ENCODE data around the gene SHBG. TPM values are rescaled to one million over a fixed set of nuclear protein-coding genes. Genes with fewer than 3 reads are reported as not detected.

SHBG gene
- total and polyA plus RNA-seq, 2 experiments from 2014 or later = 0.96 TPM; not detected in 1

GRCh38 chr17:7606280-7606679 is 23.7 kb upstream of the SHBG start:
- peaks cover 63% of the 10 kb centered on the region for H3K79me2 ChIP-seq (ENCODE audit: insufficient read depth)
- H3K36me3 ChIP-seq (ENCODE audit: low read depth) = peaks cover 26% of the 10 kb centered on the region; the same call in 1 of the 2 replicates
- H3K9me2 ChIP-seq (ENCODE audit: insufficient read depth) = no peaks in the 10 kb centered on the region
- H3K27ac ChIP-seq = no peak overlapping the region
- H3K4me1 ChIP-seq (ENCODE audit: insufficient read depth) = peaks cover under 1% of the 10 kb centered on the region; the same call in 1 of the 2 replicates
- H2AFZ ChIP-seq = no peak overlapping the region
- H4K20me1 ChIP-seq (ENCODE audit: insufficient read depth) = no peaks in the 10 kb centered on the region; the same call in 1 of the 2 replicates
- H3K4me2 ChIP-seq (ENCODE audit: unreplicated experiment) = no peak overlapping the region
- WGBS, 2 experiments (ENCODE audit: low coverage in 1 of 2, low lambda C conversion rate in 2 of 2, missing lambda C conversion rate in 2 of 2) = 98 to 99% methylated on average over 4 of the region's 4 CpGs
- H3F3A ChIP-seq (ENCODE audit: insufficient read depth) = no peaks in the 10 kb centered on the region
- in situ Hi-C loops (cut with MboI) = no loop called here
- no peak for DNase-seq
- H3K9ac ChIP-seq = no peak overlapping the region
- H3K27me3 ChIP-seq (replicated peaks; ENCODE audit: insufficient read depth) = no peaks in the 10 kb centered on the region
- H3K4me3 ChIP-seq = no peak overlapping the region
- H3K9me3 ChIP-seq (ENCODE audit: low read depth) = no peaks in the 10 kb centered on the region
- TF ChIP-seq EZH2 (IDR thresholded peaks at IDR 0.05; ENCODE audit: insufficient read depth, poor library complexity, severe bottlenecking) = no peak

- H3K36me3 ChIP-seq (ENCODE audit: low read depth) = peaks cover 9% of the 10 kb centered on the region; the same call in 1 of the 2 replicates
- WGBS, 2 experiments (ENCODE audit: low coverage in 1 of 2, low lambda C conversion rate in 2 of 2, missing lambda C conversion rate in 2 of 2) = 97 to 98% methylated on average over 2 of the region's 2 CpGs
- H3K9me3 ChIP-seq (ENCODE audit: low read depth) = no peaks in the 10 kb centered on the region
- DNase-seq = no peak
- no peak overlapping the region for H3K27ac ChIP-seq
- no peaks in the 10 kb centered on the region; the same call in 1 of the 2 replicates for H4K20me1 ChIP-seq (ENCODE audit: insufficient read depth)
- H3K27me3 ChIP-seq (replicated peaks; ENCODE audit: insufficient read depth) = no peaks in the 10 kb centered on the region
- H3K4me3 ChIP-seq = no peak overlapping the region
- no peaks in the 10 kb centered on the region for H3K9me2 ChIP-seq (ENCODE audit: insufficient read depth)
- H3F3A ChIP-seq (ENCODE audit: insufficient read depth) = 0 out of 2 replicates have a peak, but pooled peaks cover 6% of the 10 kb centered on the region
- no peak overlapping the region for H2AFZ ChIP-seq
- H3K4me1 ChIP-seq (ENCODE audit: insufficient read depth) = peaks cover 26% of the 10 kb centered on the region
- no peak overlapping the region for H3K9ac ChIP-seq
- no peak overlapping the region for H3K4me2 ChIP-seq (ENCODE audit: unreplicated experiment)
- H3K79me2 ChIP-seq (ENCODE audit: insufficient read depth) = peaks cover 87% of the 10 kb centered on the region
- TF ChIP-seq EZH2 (IDR thresholded peaks at IDR 0.05; ENCODE audit: insufficient read depth, poor library complexity, severe bottlenecking) (no peak), EZH2phosphoT487 (IDR thresholded peaks at IDR 0.05; ENCODE audit: insufficient read depth, low read depth) (no peak)
- in situ Hi-C loops (cut with MboI) = no loop called here
Measured at GRCh38 chr17:7610641-7611040, 19.3 kb upstream of the SHBG start.

- H3K9ac ChIP-seq = peak overlapping the region; percentile 25; the same call in 1 of the 2 replicates
- in situ Hi-C loops (cut with MboI) = no loop called here
- 0 out of 2 replicates have a peak, but pooled peaks cover 9% of the 10 kb centered on the region for H3K36me3 ChIP-seq (ENCODE audit: low read depth)
- peaks cover 26% of the 10 kb centered on the region for H3K4me1 ChIP-seq (ENCODE audit: insufficient read depth)
- H3K27me3 ChIP-seq (replicated peaks; ENCODE audit: insufficient read depth) = no peaks in the 10 kb centered on the region
- no peak overlapping the region for H2AFZ ChIP-seq
- H3F3A ChIP-seq (ENCODE audit: insufficient read depth) = 0 out of 2 replicates have a peak, but pooled peaks cover 6% of the 10 kb centered on the region
- no peaks in the 10 kb centered on the region; the same call in 1 of the 2 replicates for H4K20me1 ChIP-seq (ENCODE audit: insufficient read depth)
- no peaks in the 10 kb centered on the region for H3K9me2 ChIP-seq (ENCODE audit: insufficient read depth)
- H3K4me2 ChIP-seq (ENCODE audit: unreplicated experiment) = peak overlapping the region; percentile 51
- H3K79me2 ChIP-seq (ENCODE audit: insufficient read depth) = peaks cover 76% of the 10 kb centered on the region
- DNase-seq = no peak
- no peak overlapping the region for H3K27ac ChIP-seq
- TF ChIP-seq EZH2phosphoT487 (IDR thresholded peaks at IDR 0.05; ENCODE audit: insufficient read depth, low read depth) (no peak), EZH2 (IDR thresholded peaks at IDR 0.05; ENCODE audit: insufficient read depth, poor library complexity, severe bottlenecking) (no peak)
- H3K9me3 ChIP-seq (ENCODE audit: low read depth) = no peaks in the 10 kb centered on the region
- H3K4me3 ChIP-seq = peak overlapping the region; percentile 40
- WGBS, 2 experiments (ENCODE audit: low coverage in 1 of 2, low lambda C conversion rate in 2 of 2, missing lambda C conversion rate in 2 of 2) = 92% methylated on average over 3 of the region's 3 CpGs
Measured at GRCh38 chr17:7611635-7612293, 18.2 kb upstream of the SHBG start.

- H3K9me3 ChIP-seq (ENCODE audit: low read depth) = no peaks in the 10 kb centered on the region
- WGBS, 2 experiments (ENCODE audit: low coverage in 1 of 2, low lambda C conversion rate in 2 of 2, missing lambda C conversion rate in 2 of 2) = 96 to 100% methylated on average over 1 of the region's 1 CpG
- DNase-seq = no peak
- 0 out of 2 replicates have a peak, but pooled peaks cover 6% of the 10 kb centered on the region for H3F3A ChIP-seq (ENCODE audit: insufficient read depth)
- no peak overlapping the region for H2AFZ ChIP-seq
- H3K36me3 ChIP-seq (ENCODE audit: low read depth) = 0 out of 2 replicates have a peak, but pooled peaks cover 9% of the 10 kb centered on the region
- H3K27me3 ChIP-seq (replicated peaks; ENCODE audit: insufficient read depth) = no peaks in the 10 kb centered on the region
- no peaks in the 10 kb centered on the region; the same call in 1 of the 2 replicates for H4K20me1 ChIP-seq (ENCODE audit: insufficient read depth)
- no peaks in the 10 kb centered on the region for H3K9me2 ChIP-seq (ENCODE audit: insufficient read depth)
- in situ Hi-C loops (cut with MboI) = no loop called here
- H3K27ac ChIP-seq = no peak overlapping the region
- H3K4me1 ChIP-seq (ENCODE audit: insufficient read depth) = peaks cover 26% of the 10 kb centered on the region
- H3K79me2 ChIP-seq (ENCODE audit: insufficient read depth) = peaks cover 71% of the 10 kb centered on the region
- TF ChIP-seq EZH2phosphoT487 (IDR thresholded peaks at IDR 0.05; ENCODE audit: insufficient read depth, low read depth) (no peak), EZH2 (IDR thresholded peaks at IDR 0.05; ENCODE audit: insufficient read depth, poor library complexity, severe bottlenecking) (no peak)
- H3K9ac ChIP-seq = peak overlapping the region; percentile 25; the same call in 1 of the 2 replicates
- H3K4me3 ChIP-seq = peak overlapping the region; percentile 40
- peak overlapping the region; percentile 51 for H3K4me2 ChIP-seq (ENCODE audit: unreplicated experiment)
Measured at GRCh38 chr17:7612294-7612640, 17.7 kb upstream of the SHBG start.
